ENCODE data around the gene ADM5.
"Not testable (repeated sequence)": the region's sequence is repeated elsewhere in the genome, so short reads cannot be mapped to it uniquely, and the experiment has no call there.

The ADM5 gene

GRCh38 chr19:49704888-49705642 lies 15.7 kb downstream of the ADM5 start:
- no peak for DNase-seq

GRCh38 chr19:49705919-49706318 lies 16.5 kb downstream of the ADM5 start:
- no peak for DNase-seq

- no peak for DNase-seq
Observed at GRCh38 chr19:49710372-49710951, 21.1 kb downstream of the ADM5 start.

- DNase-seq: no peak
Observed at GRCh38 chr19:49712397-49712859, 23.0 kb downstream of the ADM5 start.

- no peak for DNase-seq
Observed at GRCh38 chr19:49713236-49713845, 23.9 kb downstream of the ADM5 start.

GRCh38 chr19:49716154-49716553 lies 26.8 kb downstream of the ADM5 start:
- no peak for DNase-seq

- no peak for DNase-seq
Observed at GRCh38 chr19:49718511-49718910, 29.1 kb downstream of the ADM5 start.

GRCh38 chr19:49718991-49719390 lies 29.6 kb downstream of the ADM5 start:
- DNase-seq: no peak

GRCh38 chr19:49719420-49719819 lies 30.0 kb downstream of the ADM5 start:
- not testable (repeated sequence) for DNase-seq

- no peak for DNase-seq
Observed at GRCh38 chr19:49727217-49728030, 38.0 kb downstream of the ADM5 start.

- no peak for DNase-seq
Observed at GRCh38 chr19:49730166-49730565, 40.8 kb downstream of the ADM5 start.

GRCh38 chr19:49738268-49738667 lies 48.9 kb downstream of the ADM5 start:
- no peak for DNase-seq

- no peak for DNase-seq
Observed at GRCh38 chr19:49739098-49739497, 49.7 kb downstream of the ADM5 start.

GRCh38 chr19:49739933-49740332 lies 50.5 kb downstream of the ADM5 start:
- DNase-seq: no peak

All from activated CD4-positive, alpha-beta T cell treated with anti-CD3 and anti-CD28 coated beads for 4 hours (primary cell).